Raji (cell line): ENCODE results near the gene METTL21A.

Experiments used
- POLR2A ChIP-seq: IDR thresholded peaks from 2 replicates; pipeline ENCODE4 v1.6.1; 2011; ENCODE audit warnings: low read depth, low read length, control low read depth; ENCODE audit not compliant: insufficient read depth

Gene METTL21A

GRCh38 chr2:207594264-207594663 lies 30.9 kb downstream of the METTL21A start:
- TF ChIP-seq POLR2A = no peak

DNA sequence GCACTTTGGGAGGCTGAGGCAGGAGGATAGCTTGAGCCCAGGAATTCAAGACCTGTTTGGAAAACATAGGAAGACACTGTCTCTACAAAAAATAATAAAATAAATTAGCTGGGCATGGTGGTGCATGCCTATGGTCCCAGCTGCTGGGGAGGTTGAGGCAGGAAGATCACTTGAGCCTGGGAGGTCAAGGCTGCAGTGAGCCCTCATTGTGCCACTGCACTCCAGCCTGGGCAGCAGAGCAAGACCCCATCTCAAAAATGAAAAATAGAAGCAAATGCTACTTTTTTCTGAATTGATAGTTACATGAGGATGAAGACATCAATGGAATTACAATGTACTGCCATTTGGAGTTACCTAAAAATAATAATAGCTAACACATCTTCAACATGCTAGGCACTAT lies 31.9 kb downstream of the METTL21A start:
- no peak for TF ChIP-seq POLR2A

DNA sequence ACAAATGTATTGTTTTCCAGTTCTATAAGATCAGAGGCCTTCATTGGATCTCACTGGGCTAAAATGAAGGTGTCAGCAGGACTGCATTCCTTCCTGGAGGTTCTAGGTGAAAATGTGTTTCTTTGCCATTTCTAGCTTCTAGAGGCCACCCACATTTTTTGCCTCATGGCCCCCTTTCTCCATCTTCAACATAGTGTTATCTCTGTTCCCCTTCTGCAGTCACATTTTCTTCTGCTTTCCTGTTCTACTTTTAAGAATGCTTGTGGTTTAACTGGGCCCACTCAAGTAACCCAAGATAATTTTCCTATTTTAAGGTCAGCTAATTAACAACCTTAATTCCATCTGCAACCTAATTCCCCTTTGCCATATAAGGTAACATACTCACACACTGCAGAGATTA lies 36.1 kb downstream of the METTL21A start:
- TF ChIP-seq POLR2A = no peak

- no peak for TF ChIP-seq POLR2A
These were observed 37.9 kb downstream of the METTL21A start for GRCh38 chr2:207587305-207587704.

GRCh38 chr2:207584952-207585351 lies 40.2 kb downstream of the METTL21A start:
- TF ChIP-seq POLR2A = no peak

DNA sequence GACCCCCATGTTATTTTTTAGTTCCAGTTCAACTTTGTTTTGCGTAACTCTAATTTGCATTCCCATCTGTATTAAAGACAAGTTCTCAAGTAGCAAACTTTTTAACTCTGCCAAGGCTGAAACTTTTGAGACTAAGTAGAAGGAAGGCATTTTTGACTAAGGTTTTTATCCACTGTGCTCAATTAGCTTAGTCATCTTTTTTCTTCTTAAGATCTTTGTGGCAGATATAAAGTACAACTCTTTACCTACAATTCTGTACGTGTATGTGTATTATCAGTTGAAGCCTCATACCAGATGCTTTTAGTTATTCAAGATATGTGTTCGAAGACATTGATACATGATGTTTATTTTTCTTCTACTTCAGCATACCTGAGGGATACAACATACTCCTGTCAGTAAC lies 53.8 kb downstream of the METTL21A start:
- no peak for TF ChIP-seq POLR2A

DNA sequence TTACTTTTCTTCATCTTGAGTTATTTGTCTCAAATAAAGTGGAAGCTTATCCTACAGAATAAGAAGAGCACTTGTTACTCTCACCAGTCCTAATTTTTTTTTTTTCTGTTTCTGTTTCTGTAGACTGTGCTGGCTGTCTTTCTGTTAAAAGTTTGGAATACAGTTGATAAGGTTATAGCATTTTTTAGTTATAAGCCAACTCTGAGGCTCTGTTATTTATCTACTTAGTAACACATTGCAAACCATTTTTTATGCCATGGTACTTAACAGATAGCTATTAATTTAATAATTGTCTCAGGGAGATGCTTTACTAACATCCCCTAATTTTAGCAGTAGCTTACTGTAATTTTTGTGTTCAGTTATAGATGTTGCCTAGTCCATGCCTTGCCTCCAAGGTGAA lies 57.5 kb downstream of the METTL21A start:
- no peak for TF ChIP-seq POLR2A

- no peak for TF ChIP-seq POLR2A
These were observed 59.3 kb downstream of the METTL21A start for GRCh38 chr2:207565736-207566500.
